Right cardiac atrium (tissue), 5 donors: ENCODE data around the gene ACD. TPM values are rescaled to one million over a fixed set of nuclear protein-coding genes. Genes with fewer than 3 reads are reported as not detected.

Source experiments
- ATAC-seq, 2 donors: fragments of 200-7000 bp; cut with Tn5 transposase; one replicate each; pipeline versions ENCODE4 v1.8.0 to v1.9.1; 2020; ENCODE audit warnings: moderate library complexity in 2 of 2, mild to moderate bottlenecking in 1 of 2
- DNase-seq, 3 donors: peaks; one replicate each; pipeline ENCODE4 v3.0.0-alpha.2; 2020
- H3K27ac ChIP-seq: one replicate; pipeline ENCODE4 v1.5.1; 2013; ENCODE audit warnings: mild to moderate bottlenecking, low read length, control low read depth, moderate library complexity
- H3K27me3 ChIP-seq: one replicate; pipeline ENCODE4 v1.6.1; 2013; ENCODE audit not compliant: control insufficient read depth, insufficient read depth
- H3K4me1 ChIP-seq: one replicate; pipeline ENCODE4 v1.6.1; 2013; ENCODE audit warnings: low read length; ENCODE audit not compliant: control insufficient read depth, insufficient read depth
- H3K4me3 ChIP-seq: one replicate; pipeline ENCODE4 v1.5.1; 2013; ENCODE audit warnings: low read length, control low read depth
- H3K9me3 ChIP-seq: one replicate; pipeline ENCODE4 v1.6.1; 2013; ENCODE audit warnings: low read length; ENCODE audit not compliant: control insufficient read depth
- WGBS: extraction: QIAGEN DNeasy Blood & Tissue Kit; methylation state at CpG from one replicate; pipeline ENCODE4 v1.1.7; 2013; 5-methylcytosine and 5-hydroxymethylcytosine counted together
- intact Hi-C, 4 donors: fragments of 100-400 bp; cut with DNase I; formaldehyde crosslinking; loops; one replicate each; pipeline versions ENCODE4 v1.11.0 to v1.14.0; 2022 to 2023
- polyA plus RNA-seq: library from polyadenylated mRNA; stranded (reverse); fragments of 200-250 nt; gene quantifications from one replicate; pipeline ENCODE4 v1.2.3, GENCODE V29; 2013
- total RNA-seq, 4 donors: library from RNA; stranded (reverse); fragmentation: NEBNext Ultra II Directional; extraction: Animal tissue kit (Norgen Biotek cat#: 25700); gene quantifications; one replicate each; pipeline ENCODE4 v1.2.1, GENCODE V29; 2021
- donor health status: healthy with polysubstance abuse.
- donor health status: DM: no; HTN: yes; CAD: no.
- donor health status: DM: no; HTN: no; CAD: no.
- donor health status: DM: no; HTN: yes; CAD: no; lungs with severe emphysema.
- donor health status: DM: yes; HTN: yes; CAD: no.

ACD gene
- total and polyA plus RNA-seq, 5 donors = 7.9 to 10.9 (median 9.9) TPM

GRCh38 chr16:67662653-67663010 is 2.6 kb upstream of the ACD start:
- H3K4me1 ChIP-seq = peaks cover 4% of the 10 kb centered on the region
- H3K4me3 ChIP-seq = no peak overlapping the region
- intact Hi-C loops = loop anchor here (10.0 kb wide), 2 partner anchors 98 to 138 kb away; partner anchors contain the start of genes CTCF (in 3 of the 4) and RIPOR1 (in 1 of the 4)
- H3K27ac ChIP-seq = no peak overlapping the region
- no peak for DNase-seq
- no peaks in the 10 kb centered on the region for H3K27me3 ChIP-seq
- no peak for ATAC-seq
- no peaks in the 10 kb centered on the region for H3K9me3 ChIP-seq

GRCh38 chr16:67661886-67662652 is 2.0 kb upstream of the ACD start:
- peaks cover 2% of the 10 kb centered on the region for H3K4me1 ChIP-seq
- intact Hi-C loops = loop anchor here (10.0 kb wide), 2 partner anchors 97 to 137 kb away; partner anchors contain the start of genes CTCF (in 3 of the 4) and RIPOR1 (in 1 of the 4)

GRCh38 chr16:67661101-67661761 is 1.2 kb upstream of the ACD start:
- ATAC-seq = no peak
- intact Hi-C loops = loop anchor here (10.0 kb wide), 2 partner anchors 96 to 136 kb away; partner anchors contain the start of genes CTCF (in 3 of the 4) and RIPOR1 (in 1 of the 4)
- 12% methylated on average over 39 of the region's 39 CpGs for WGBS
- H3K9me3 ChIP-seq = no peaks in the 10 kb centered on the region
- peak in 2 of 3 donors; percentile 54 to 70 for DNase-seq
- peaks cover 2% of the 10 kb centered on the region for H3K4me1 ChIP-seq
- H3K27me3 ChIP-seq = no peaks in the 10 kb centered on the region
- H3K4me3 ChIP-seq = peak overlapping the region; percentile 68
- peak overlapping the region; percentile 18 for H3K27ac ChIP-seq

More at GRCh38 chr16:67661886-67662652, 2.0 kb upstream of the ACD start:
- DNase-seq (peak; percentile 28 to 66 (median 62)), ATAC-seq (no peak)
- no peak overlapping the region for H3K4me3 ChIP-seq
- 94% methylated on average over 34 of the region's 34 CpGs for WGBS
- no peaks in the 10 kb centered on the region for H3K27me3 ChIP-seq
- no peak overlapping the region for H3K27ac ChIP-seq
- no peaks in the 10 kb centered on the region for H3K9me3 ChIP-seq

GRCh38 chr16:67660564-67661028 is 536 bp upstream of the ACD start, which contains the start of gene PARD6A:
Gene PARD6A, plus strand, starts transcription at chr16:67660960. Its CDS starts 79 bp downstream, at chr16:67661039.
- no peaks in the 10 kb centered on the region for H3K4me1 ChIP-seq
- peak; percentile 91 to 93 for ATAC-seq
- H3K27ac ChIP-seq = peak within 1 kb of the TSS; percentile 50
- H3K27me3 ChIP-seq = no peaks in the 10 kb centered on the region
- intact Hi-C loops = loop anchor here (10.0 kb wide), 2 partner anchors 96 to 136 kb away; partner anchors contain the start of genes CTCF (in 3 of the 4) and RIPOR1 (in 1 of the 4)
- H3K9me3 ChIP-seq = no peaks in the 10 kb centered on the region
- DNase-seq = peak; percentile 97 to 98 (median 98)
- under 1% methylated on average over 48 of the region's 48 CpGs for WGBS
- peak within 1 kb of the TSS; percentile 68 for H3K4me3 ChIP-seq

- WGBS = 37% methylated on average over 21 of the region's 21 CpGs
- ATAC-seq (no peak), DNase-seq (peak in 2 of 3 donors; percentile 47 to 59)
- Histone ChIP-seq H3K4me3 (peak overlapping the region; percentile 68), H3K27me3 (no peaks in the 10 kb centered on the region), H3K27ac (no peak overlapping the region), H3K4me1 (no peaks in the 10 kb centered on the region), H3K9me3 (no peaks in the 10 kb centered on the region)
- intact Hi-C loops = no loop called here
Measured at GRCh38 chr16:67658849-67659674, 998 bp downstream of the ACD start.

- H3K4me1 ChIP-seq = peaks cover 2% of the 10 kb centered on the region
- DNase-seq (peak in 2 of 3 donors; percentile 49 to 53), ATAC-seq (no peak)
- no peak overlapping the region for H3K27ac ChIP-seq
- no peak overlapping the region for H3K4me3 ChIP-seq
- H3K27me3 ChIP-seq = no peaks in the 10 kb centered on the region
- WGBS = 93% methylated on average over 18 of the region's 18 CpGs
- no peaks in the 10 kb centered on the region for H3K9me3 ChIP-seq
- intact Hi-C loops = no loop called here
Measured at GRCh38 chr16:67657751-67658518, 2.1 kb downstream of the ACD start.

GRCh38 chr16:67657017-67657608 is 2.9 kb downstream of the ACD start:
- H3K4me3 ChIP-seq = no peak overlapping the region
- H3K27me3 ChIP-seq = no peaks in the 10 kb centered on the region
- peaks cover 2% of the 10 kb centered on the region for H3K4me1 ChIP-seq
- H3K27ac ChIP-seq = no peak overlapping the region
- H3K9me3 ChIP-seq = no peaks in the 10 kb centered on the region
- intact Hi-C loops = no loop called here
- WGBS = 90% methylated on average over 16 of the region's 16 CpGs
- ATAC-seq = no peak
- peak in 1 of 3 donors; percentile 45 for DNase-seq

GRCh38 chr16:67656344-67657016 is 3.6 kb downstream of the ACD start:
- DNase-seq = peak in 2 of 3 donors; percentile 31 to 43
- no peak overlapping the region for H3K4me3 ChIP-seq
- no peaks in the 10 kb centered on the region for H3K9me3 ChIP-seq
- intact Hi-C loops = no loop called here
- WGBS = 78% methylated on average over 9 of the region's 9 CpGs
- ATAC-seq = no peak
- H3K27me3 ChIP-seq = no peaks in the 10 kb centered on the region
- peaks cover 2% of the 10 kb centered on the region for H3K4me1 ChIP-seq
- H3K27ac ChIP-seq = no peak overlapping the region

GRCh38 chr16:67655363-67655762 is 4.7 kb downstream of the ACD start:
- 64% methylated on average over 4 of the region's 4 CpGs for WGBS
- Histone ChIP-seq H3K27ac (no peak overlapping the region), H3K4me1 (peaks cover 2% of the 10 kb centered on the region), H3K27me3 (no peaks in the 10 kb centered on the region), H3K4me3 (no peak overlapping the region), H3K9me3 (no peaks in the 10 kb centered on the region)
- no peak for ATAC-seq
- intact Hi-C loops = no loop called here
- peak in 1 of 3 donors; percentile 16 for DNase-seq
